SK-N-SH (cell line): ENCODE data around the gene ACTR3. TPM values are rescaled to one million over a fixed set of nuclear protein-coding genes. Genes with fewer than 3 reads are reported as not detected.

Source experiments
- CTCF ChIA-PET: fragments of 300-600, 350-600 bp; formaldehyde crosslinking; extraction: SDS; loops from one replicate; lab custom pipeline; 2021; lab: Yijun Ruan, JAX
- POLR2A ChIA-PET: fragments of 350-600 bp; sonication (Branson Sonifier 250); formaldehyde crosslinking; extraction: SDS; loops from one replicate; lab custom pipeline; 2020; ENCODE audit warnings: antibody characterized with exemption, inconsistent platforms; lab: Yijun Ruan, JAX
- DNase-seq: peaks from one replicate; pipeline ENCODE4 v3.0.0; 2012
- H2AFZ ChIP-seq: fragments of 200-600 bp; sonication (generic); 2 replicates; pipeline ENCODE4 v1.8.1; 2016; ENCODE audit warnings: antibody characterized with exemption, mild to moderate bottlenecking, low read depth
- H3F3A ChIP-seq: fragments of 200-600 bp; sonication (generic); replicated peaks from 2 replicates; pipeline ENCODE3; 2016; ENCODE audit warnings: antibody characterized with exemption, mild to moderate bottlenecking; ENCODE audit not compliant: insufficient read depth
- H3K27ac ChIP-seq, 2 experiments: fragments of 200-500 bp in 1 of 2; fragments of 200-600 bp in 1 of 2; sonication (Bioruptor generic) in 1 of 2; sonication (generic), shearing (Covaris generic) in 1 of 2; 2 replicates each; pipeline versions ENCODE4 v1.5.1 to v1.6.1; 2014 to 2016; ENCODE audit warnings: low read depth in 2 of 2, inconsistent platforms in 1 of 2, low read length in 1 of 2, mild to moderate bottlenecking in 1 of 2, mixed read lengths in 1 of 2
- H3K27me3 ChIP-seq: fragments of 200-600 bp; sonication (generic), shearing (Covaris generic); 2 replicates; pipeline ENCODE4 v1.6.1; 2016; ENCODE audit warnings: mixed run types; ENCODE audit not compliant: insufficient read depth
- H3K36me3 ChIP-seq, 2 experiments: fragments of 200-500 bp in 1 of 2; fragments of 200-600 bp in 1 of 2; sonication (Bioruptor generic) in 1 of 2; sonication (generic) in 1 of 2; replicated peaks in 1 of 2; 2 replicates each; pipeline versions ENCODE3 to v1.5.1; 2014 to 2016; ENCODE audit warnings: low read length in 1 of 2, mild to moderate bottlenecking in 1 of 2; ENCODE audit not compliant: insufficient read depth in 2 of 2, control insufficient read depth in 1 of 2
- H3K4me1 ChIP-seq, 2 experiments: fragments of 200-500 bp in 1 of 2; fragments of 200-600 bp in 1 of 2; sonication (Bioruptor generic) in 1 of 2; sonication (generic), shearing (Covaris generic) in 1 of 2; 2 replicates each; pipeline versions ENCODE4 v1.5.1 to v1.6.1; 2014 to 2016; ENCODE audit warnings: low read depth in 1 of 2, low read length in 1 of 2, mixed run types in 1 of 2; ENCODE audit not compliant: insufficient read depth in 2 of 2, control insufficient read depth in 1 of 2
- H3K4me2 ChIP-seq: fragments of 200-600 bp; sonication (generic), shearing (Covaris generic); 2 replicates; pipeline ENCODE4 v1.6.1; 2017; ENCODE audit warnings: mixed run types
- H3K4me3 ChIP-seq, 2 experiments: fragments of 200-500 bp in 1 of 2; fragments of 200-600 bp in 1 of 2; sonication (Bioruptor generic) in 1 of 2; sonication (generic), shearing (Covaris generic) in 1 of 2; 2 replicates each; pipeline versions ENCODE4 v1.5.1 to v1.8.1; 2014 to 2016; ENCODE audit warnings: low read depth in 2 of 2, inconsistent platforms in 1 of 2, low read length in 1 of 2, mild to moderate bottlenecking in 1 of 2, mixed read lengths in 1 of 2, moderate library complexity in 1 of 2
- H3K79me2 ChIP-seq: fragments of 200-600 bp; sonication (generic); 2 replicates; pipeline ENCODE4 v1.8.1; 2017; ENCODE audit warnings: mild to moderate bottlenecking; ENCODE audit not compliant: insufficient read depth
- H3K9ac ChIP-seq: fragments of 200-600 bp; sonication (generic); 2 replicates; pipeline ENCODE4 v1.6.1; 2017; ENCODE audit warnings: mixed run types
- H3K9me2 ChIP-seq: fragments of 200-600 bp; sonication (generic); 2 replicates; pipeline ENCODE4 v1.6.1; 2017; ENCODE audit warnings: mixed run types
- H3K9me3 ChIP-seq: fragments of 200-600 bp; sonication (generic); 2 replicates; pipeline ENCODE4 v1.6.1; 2017; ENCODE audit warnings: mixed run types, mild to moderate bottlenecking, moderate library complexity
- H4K20me1 ChIP-seq: fragments of 200-600 bp; sonication (generic); 2 replicates; pipeline ENCODE4 v1.6.1; 2017; ENCODE audit warnings: mild to moderate bottlenecking, mixed run types; ENCODE audit not compliant: insufficient read depth
- CHD2 ChIP-seq: fragments of 150-350 bp; IDR thresholded peaks from 2 replicates; pipeline ENCODE4 v1.6.1; 2018; ENCODE audit warnings: low read length; ENCODE audit not compliant: partially characterized antibody
- CTCF ChIP-seq: fragments of 200-600 bp; sonication (generic); IDR thresholded peaks from 2 replicates; pipeline ENCODE4 v1.6.1; 2017; ENCODE audit warnings: antibody characterized with exemption, mild to moderate bottlenecking, moderate library complexity
- FOSL2 ChIP-seq: IDR thresholded peaks from 2 replicates; pipeline ENCODE4 v1.4.0; 2012; ENCODE audit warnings: low read depth, mild to moderate bottlenecking, moderate library complexity, borderline replicate concordance
- FOXJ3 ChIP-seq: sonication (generic); formaldehyde crosslinking; IDR thresholded peaks from 2 replicates; pipeline ENCODE4 v1.5.1; 2020; ENCODE audit warnings: mild to moderate bottlenecking, missing genetic modification reagents
- FOXM1 ChIP-seq: IDR thresholded peaks from 2 replicates; pipeline ENCODE4 v1.4.0; 2012; ENCODE audit warnings: low read depth, mild to moderate bottlenecking
- GABPA ChIP-seq: IDR thresholded peaks from 2 replicates; pipeline ENCODE4 v1.4.0; 2012; ENCODE audit warnings: low read depth, mild to moderate bottlenecking
- GATA2 ChIP-seq: sonication (generic); formaldehyde crosslinking; IDR thresholded peaks from 2 replicates; pipeline ENCODE4 v1.5.0; 2020; ENCODE audit warnings: mild to moderate bottlenecking, missing genetic modification reagents
- JUND ChIP-seq: IDR thresholded peaks from 2 replicates; pipeline ENCODE4 v1.4.0; 2012
- MEF2A ChIP-seq: IDR thresholded peaks from 2 replicates; pipeline ENCODE4 v1.4.0; 2012; ENCODE audit warnings: low read depth, borderline replicate concordance
- NFIC ChIP-seq: IDR thresholded peaks from 2 replicates; pipeline ENCODE4 v1.4.0; 2012; ENCODE audit warnings: borderline replicate concordance
- POLR2AphosphoS5 ChIP-seq: IDR thresholded peaks from 2 replicates; pipeline ENCODE4 v1.6.1; 2012; ENCODE audit warnings: low read depth, low read length
- RCOR1 ChIP-seq: fragments of 150-350 bp; IDR thresholded peaks from 2 replicates; pipeline ENCODE4 v1.6.1; 2017; ENCODE audit warnings: antibody characterized with exemption, low read length
- SIN3A ChIP-seq: IDR thresholded peaks from 2 replicates; pipeline ENCODE4 v1.6.1; 2012; ENCODE audit warnings: low read depth, mild to moderate bottlenecking, low read length, moderate library complexity, borderline replicate concordance
- TAF1 ChIP-seq: IDR thresholded peaks from 2 replicates; pipeline ENCODE4 v1.6.1; 2012; ENCODE audit warnings: low read depth, mild to moderate bottlenecking, low read length, moderate library complexity, borderline replicate concordance
- YY1 ChIP-seq: IDR thresholded peaks from 2 replicates; pipeline ENCODE4 v1.4.0; 2012; ENCODE audit warnings: low read depth, mild to moderate bottlenecking
- ZBTB33 ChIP-seq: IDR thresholded peaks from 2 replicates; pipeline ENCODE4 v1.4.0; 2012; ENCODE audit warnings: low read depth, borderline replicate concordance
- WGBS: methylation state at CpG from one replicate; pipeline ENCODE4 v1.1.6; 2017; ENCODE audit warnings: low lambda C conversion rate; 5-methylcytosine and 5-hydroxymethylcytosine counted together
- polyA plus RNA-seq, 3 experiments: library from polyadenylated mRNA; depleted of rRNA; stranded (reverse); fragments of >200 nt; gene quantifications; 2 replicates each; pipeline ENCODE4 v1.2.3, GENCODE V29; 2012
- TF ChIP-seq, protein P1 (sequence below): IDR thresholded peaks from 2 replicates; pipeline ENCODE4 v1.4.0; 2012; ENCODE audit warnings: low read depth

Gene ACTR3
- polyA plus RNA-seq, 1 of the 3 experiments (the other 2 are of a cell fraction): 90.8 TPM

- Histone ChIP-seq H3K36me3 (peaks cover 16 to 54% of the 10 kb centered on the region in 2 experiments), H3K4me3 (no peak overlapping the region), H3F3A (peaks cover 6% of the 10 kb centered on the region), H4K20me1 (peaks cover 12% of the 10 kb centered on the region; the same call in 1 of the 2 replicates), H3K9ac (no peak overlapping the region), H3K79me2 (no peaks in the 10 kb centered on the region), H3K27ac (no peak overlapping the region), H3K27me3 (no peaks in the 10 kb centered on the region), H3K9me3 (no peaks in the 10 kb centered on the region), H2AFZ (no peak overlapping the region), H3K9me2 (no peaks in the 10 kb centered on the region), H3K4me2 (no peak overlapping the region), H3K4me1 (no peaks in the 10 kb centered on the region; a peak in 2 of 4 replicates)
- ChIA-PET CTCF (no interaction called here), POLR2A (no interaction called here)
- no peak for TF ChIP-seq GABPA
- no peak for TF ChIP-seq MEF2A
- TF ChIP-seq GATA2 (CRISPR knock-in tag): no peak
- no peak for TF ChIP-seq TAF1
- no peak for TF ChIP-seq SIN3A
- no peak for TF ChIP-seq FOXM1
- no peak for TF ChIP-seq POLR2AphosphoS5
- no peak for TF ChIP-seq ZBTB33
- no peak for TF ChIP-seq RCOR1
- no peak for TF ChIP-seq NFIC
- no peak for DNase-seq
- WGBS: 100% methylated on average over 1 of the region's 1 CpG
These were observed 77.4 kb downstream of the ACTR3 start for GRCh38 chr2:113967272-113967671.

- CTCF ChIA-PET: no interaction called here
- TF ChIP-seq ZBTB33: no peak
- no peak for TF ChIP-seq CTCF
- TF ChIP-seq JUND: no peak
- TF ChIP-seq TAF1: no peak
- TF ChIP-seq, protein P1, sequence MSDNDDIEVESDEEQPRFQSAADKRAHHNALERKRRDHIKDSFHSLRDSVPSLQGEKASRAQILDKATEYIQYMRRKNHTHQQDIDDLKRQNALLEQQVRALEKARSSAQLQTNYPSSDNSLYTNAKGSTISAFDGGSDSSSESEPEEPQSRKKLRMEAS: no peak
- TF ChIP-seq YY1: no peak
- no peak for TF ChIP-seq FOXJ3
- no peak for TF ChIP-seq SIN3A
- no peak for TF ChIP-seq FOSL2
- no peak for TF ChIP-seq FOXM1
- no peak for TF ChIP-seq CHD2
These were observed 82.9 kb downstream of the ACTR3 start for GRCh38 chr2:113972766-113973165.

More at GRCh38 chr2:113972766-113973165, 82.9 kb downstream of the ACTR3 start:
- no peak overlapping the region for H2AFZ ChIP-seq
- POLR2A ChIA-PET: no interaction called here
- no peaks in the 10 kb centered on the region for H4K20me1 ChIP-seq
- H3K9me2 ChIP-seq: no peaks in the 10 kb centered on the region
- H3K27me3 ChIP-seq: no peaks in the 10 kb centered on the region
- no peaks in the 10 kb centered on the region; a peak in 1 of 4 replicates for H3K4me1 ChIP-seq
- WGBS: 91% methylated on average over 3 of the region's 3 CpGs
- peaks cover 7 to 32% of the 10 kb centered on the region in 2 experiments for H3K36me3 ChIP-seq
- no peak overlapping the region for H3K4me2 ChIP-seq
- H3K9ac ChIP-seq: no peak overlapping the region
- no peaks in the 10 kb centered on the region for H3K9me3 ChIP-seq
- DNase-seq: no peak
- H3F3A ChIP-seq: no peaks in the 10 kb centered on the region
- H3K27ac ChIP-seq: no peak overlapping the region
- H3K79me2 ChIP-seq: no peaks in the 10 kb centered on the region
- H3K4me3 ChIP-seq: no peak overlapping the region
